HG03159 (cell line): Measurements from ENCODE around the gene MYLK.

Source experiments
- ATAC-seq: cut with Tn5 transposase; IDR thresholded peaks from one replicate; pipeline ENCODE4 v1.9.1; 2021; ENCODE audit warnings: mild to moderate bottlenecking, moderate library complexity; ENCODE audit not compliant: unreplicated experiment

MYLK gene

DNA sequence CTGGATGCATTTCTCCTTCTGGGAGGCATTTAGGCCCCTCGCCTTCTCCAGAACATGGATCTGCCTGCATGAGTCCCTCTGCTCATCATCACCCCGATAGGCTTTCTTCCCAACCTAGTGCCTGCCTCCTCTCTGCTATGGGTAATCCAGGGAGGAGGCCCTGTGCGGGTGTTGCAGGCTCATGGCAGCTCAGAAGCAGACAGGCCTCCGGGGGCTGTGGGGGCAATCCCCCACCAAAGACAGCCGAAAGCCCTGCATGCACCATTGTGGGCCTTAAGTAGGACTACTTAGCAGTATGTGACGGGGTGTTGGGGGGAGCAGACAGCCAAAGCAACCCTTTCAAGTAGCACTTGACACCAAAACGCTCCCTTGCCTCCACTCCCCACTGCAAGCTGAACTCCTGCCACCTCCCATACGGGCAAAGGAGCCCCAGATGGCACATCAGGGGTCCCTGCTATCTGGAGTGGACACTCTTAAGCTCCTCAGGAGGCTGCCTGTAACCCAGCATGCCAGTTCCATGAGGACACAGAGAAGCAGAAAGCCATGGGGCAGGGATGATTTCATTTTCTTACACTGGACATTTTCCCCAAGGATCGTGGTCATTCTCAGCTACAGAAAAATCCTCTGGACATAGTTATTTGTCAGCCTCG lies 200.5 kb downstream of the MYLK start:
- no peak for ATAC-seq

DNA sequence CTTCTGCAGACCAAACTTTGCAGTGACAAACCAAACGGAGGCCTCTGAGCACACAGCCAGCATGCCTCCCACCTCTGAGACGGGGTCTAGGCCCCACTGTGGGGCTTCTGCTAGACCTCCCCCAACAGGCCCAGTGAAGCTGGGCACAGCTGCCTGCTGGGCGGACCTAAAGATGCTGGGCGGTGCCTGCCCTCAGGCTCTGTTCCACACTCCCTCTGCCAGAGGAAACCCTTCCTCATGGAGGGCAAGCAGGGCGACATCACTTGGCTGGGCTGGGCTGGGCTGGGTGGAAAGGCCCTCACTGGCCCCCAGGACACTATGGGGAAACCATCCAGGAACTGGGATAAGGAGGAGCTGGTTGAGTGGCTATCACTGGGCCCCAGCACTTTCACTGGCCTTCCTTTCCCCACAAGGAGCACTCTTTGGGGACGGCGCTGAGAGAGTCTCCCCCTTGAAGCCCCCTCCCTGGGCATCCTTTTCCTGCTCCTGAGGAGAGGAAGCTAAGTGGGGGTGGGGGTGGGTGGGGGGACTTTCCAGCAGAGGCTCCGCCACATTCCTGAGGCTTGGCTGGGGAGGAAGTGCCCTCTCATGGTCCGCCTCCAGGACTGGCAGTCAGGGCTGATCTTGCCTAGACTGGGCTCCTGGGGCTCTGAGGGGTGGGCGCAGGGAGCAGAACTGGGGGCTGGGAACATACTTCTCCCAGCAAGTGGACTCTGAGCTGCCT lies 201.2 kb downstream of the MYLK start:
- ATAC-seq: no peak

DNA sequence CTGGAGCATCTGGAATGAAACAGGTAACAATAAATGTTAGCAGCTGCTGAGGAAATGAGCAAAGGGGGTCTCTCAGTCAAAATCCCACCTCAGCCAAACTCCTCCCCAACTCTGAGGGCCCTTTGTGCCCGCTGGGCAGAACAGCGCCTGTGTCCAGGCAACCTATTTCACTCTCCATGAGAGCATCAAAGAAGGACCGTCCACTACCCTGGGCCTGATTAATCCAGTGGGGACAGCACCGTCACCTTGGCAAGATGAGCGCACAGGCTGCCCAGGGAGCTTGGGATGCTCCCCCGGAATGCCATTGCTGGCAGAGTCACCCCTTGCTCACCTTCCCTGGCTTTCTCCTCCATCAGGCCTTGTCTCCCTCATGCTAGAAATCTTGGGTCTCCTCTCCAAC lies 201.8 kb downstream of the MYLK start:
- ATAC-seq: no peak

DNA sequence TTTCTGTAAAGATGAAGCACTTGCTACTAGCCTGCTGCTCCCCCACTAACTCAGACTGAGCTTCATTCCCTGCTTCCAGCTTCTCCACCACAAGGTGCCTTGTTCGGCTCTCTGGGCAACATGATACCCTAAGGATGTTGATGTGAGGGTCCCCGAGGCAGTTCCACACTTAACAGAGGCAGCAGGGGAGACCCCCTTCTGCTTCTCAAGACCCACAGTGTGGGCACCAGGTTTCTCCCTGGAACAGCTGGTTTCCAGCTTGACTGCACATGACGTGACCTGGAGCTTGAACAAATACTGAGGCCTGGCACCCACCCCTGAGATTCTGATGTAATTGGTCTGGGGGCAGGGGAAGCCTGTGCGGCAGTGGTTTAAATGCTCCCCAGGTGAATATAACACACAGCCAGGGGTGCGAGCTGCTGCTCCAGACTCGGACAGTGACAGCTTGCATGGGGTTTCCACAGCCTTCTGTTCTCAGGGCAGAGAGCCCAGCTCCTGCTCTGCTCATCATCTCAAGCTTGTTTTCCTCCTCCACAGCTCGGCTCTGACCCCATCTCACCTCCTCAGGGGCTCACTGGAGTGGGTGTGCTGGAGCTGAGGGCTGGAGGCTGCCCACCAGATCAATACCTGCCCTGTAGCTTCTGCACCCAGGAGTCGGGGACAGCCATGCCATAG lies 204.3 kb downstream of the MYLK start:
- no peak for ATAC-seq

DNA sequence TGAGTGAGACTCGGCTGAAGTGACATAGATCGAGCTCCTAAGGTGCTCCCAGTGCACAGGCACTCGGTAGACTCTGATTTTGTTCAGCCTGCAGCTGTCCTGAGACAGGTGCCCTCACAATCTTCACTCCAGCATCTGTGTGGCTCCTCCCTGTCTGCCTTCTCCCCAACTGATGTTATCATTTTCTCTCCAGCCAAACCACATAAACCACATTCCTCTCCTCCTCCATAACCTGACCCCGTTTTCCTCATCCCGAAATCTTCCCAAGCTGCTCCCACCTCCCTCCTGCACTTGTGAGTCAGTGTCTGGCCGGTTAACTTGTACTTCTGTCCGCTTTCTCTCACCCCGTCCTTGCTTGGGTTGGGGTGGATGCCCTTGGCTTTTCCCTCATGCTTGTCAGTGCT lies 206.0 kb downstream of the MYLK start:
- ATAC-seq: no peak

DNA sequence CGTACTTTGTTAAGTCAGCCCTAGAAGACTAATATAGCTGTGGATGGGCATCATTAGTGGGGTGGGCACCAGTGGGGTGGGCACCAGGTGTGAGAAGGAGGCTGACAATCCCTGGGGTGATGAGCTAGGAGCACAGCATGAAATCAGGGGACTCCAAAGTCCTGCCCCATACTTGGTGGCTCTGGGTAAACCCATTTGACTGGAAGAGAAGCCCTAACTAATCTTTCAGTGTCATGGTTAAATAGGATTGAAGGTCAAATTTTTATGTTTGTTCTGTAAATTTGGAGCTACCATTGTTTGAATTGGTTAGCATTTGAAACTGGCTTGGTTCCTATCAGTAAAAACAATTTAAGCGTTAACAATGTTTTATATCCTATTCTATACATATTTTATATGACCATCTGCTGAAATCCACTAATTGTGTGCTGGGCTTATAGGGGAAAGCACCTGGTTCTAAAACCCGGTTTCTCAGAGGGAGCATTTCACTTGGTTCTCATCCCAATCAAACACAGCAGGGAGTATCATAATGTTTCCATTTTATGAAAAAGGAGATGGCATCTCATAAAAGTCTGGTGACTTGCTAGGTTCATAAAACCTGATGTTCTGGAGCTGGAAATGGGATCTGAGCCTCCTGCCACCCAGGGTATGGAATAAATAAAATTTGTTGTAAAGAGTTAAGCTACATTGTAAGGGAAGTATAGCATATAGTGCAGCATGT lies 211.5 kb downstream of the MYLK start:
- ATAC-seq: no peak

DNA sequence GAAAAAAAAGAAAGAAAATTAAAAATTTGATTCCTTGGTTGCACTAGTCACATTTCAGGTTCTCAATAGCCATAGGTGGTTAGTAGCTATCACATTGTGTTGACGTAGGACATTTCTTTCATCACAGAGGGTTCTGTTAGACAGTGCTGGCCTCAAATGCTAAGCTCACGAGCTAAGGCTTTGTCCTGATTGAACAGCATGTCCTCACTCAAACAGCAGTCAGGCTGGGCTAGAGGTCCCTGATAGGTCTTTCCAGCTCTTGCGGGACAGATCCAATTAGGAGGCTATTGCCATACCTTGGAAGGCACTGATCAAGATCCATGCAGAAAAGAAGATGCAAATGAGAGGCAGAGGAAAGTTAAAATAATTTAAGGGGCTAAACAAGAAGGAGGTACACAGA lies 213.4 kb downstream of the MYLK start:
- ATAC-seq: no peak

DNA sequence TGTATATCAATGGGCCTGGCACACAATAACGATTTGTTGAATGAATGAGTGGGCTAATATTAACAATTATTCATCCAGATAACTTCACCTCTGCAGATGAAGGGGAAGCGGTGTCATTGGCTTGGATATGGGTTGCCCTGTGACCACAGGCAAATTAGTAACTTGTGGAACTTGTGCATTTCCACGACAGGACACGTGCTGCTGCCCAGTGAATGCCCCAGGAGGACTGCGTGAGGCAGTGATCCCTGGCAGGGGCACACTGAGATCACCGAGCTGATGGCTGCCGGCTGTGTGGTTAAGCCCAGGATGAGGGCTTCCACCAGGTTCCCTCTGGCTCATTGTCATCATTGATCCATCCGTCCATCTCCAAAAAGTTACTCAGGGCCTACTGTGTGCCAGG lies 215.2 kb downstream of the MYLK start:
- ATAC-seq: no peak

DNA sequence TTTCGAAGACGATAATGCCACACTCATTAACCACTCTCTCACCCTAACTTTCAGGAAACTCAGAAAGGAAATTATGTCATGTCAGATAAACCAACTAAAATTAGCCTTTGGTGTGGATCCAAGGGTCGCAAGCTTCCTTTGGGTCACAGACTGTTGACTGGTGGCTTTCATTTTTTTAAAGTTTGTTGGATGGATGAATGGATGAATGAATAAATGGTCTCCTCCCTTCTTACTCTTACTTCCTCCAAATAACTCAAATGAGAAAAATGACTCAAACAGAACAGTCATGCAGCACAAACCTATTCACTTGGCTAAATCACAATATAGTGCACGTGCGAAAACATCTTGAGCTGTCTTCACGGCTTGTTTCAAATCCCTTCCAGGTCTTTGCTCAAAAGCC lies 216.3 kb downstream of the MYLK start:
- no peak for ATAC-seq

DNA sequence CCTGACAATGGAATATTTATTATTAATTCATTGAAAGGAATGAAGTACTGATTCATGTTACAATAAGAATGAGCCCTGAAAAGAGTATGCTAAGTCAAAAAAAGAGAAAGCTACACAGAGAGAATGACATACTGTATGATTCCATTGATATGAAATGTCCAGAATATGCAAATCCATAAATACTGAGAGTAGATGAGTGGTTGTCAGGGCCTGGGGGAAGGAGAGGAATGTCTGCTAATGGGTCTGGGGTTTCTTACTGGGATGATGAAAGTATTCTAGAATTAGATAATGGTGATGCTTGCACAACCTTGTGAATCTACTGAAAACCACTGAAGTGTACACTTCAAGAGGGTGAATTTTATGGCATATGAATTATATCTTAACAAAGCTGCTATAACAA lies 219.4 kb downstream of the MYLK start:
- ATAC-seq: no peak

DNA sequence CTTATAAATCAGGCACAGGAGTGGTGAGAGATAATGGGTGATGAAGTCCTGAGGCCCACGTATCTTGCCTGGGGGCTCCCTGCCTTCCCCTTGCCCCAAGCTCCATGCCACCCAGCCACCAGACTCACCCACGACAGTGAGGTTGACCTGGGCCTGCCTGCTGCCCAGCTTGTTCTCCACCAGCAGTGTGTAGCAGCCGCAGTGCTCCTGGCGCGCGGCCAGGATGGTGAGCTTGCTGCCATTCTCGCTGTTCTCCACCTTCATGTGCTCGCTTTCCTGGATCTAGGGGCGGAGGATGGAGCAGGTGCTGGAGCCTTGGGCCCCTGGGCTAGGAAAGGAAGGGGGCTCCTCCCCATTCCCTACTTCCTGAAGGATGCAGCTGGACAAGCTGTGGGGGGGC lies 220.2 kb downstream of the MYLK start:
- ATAC-seq: no peak

DNA sequence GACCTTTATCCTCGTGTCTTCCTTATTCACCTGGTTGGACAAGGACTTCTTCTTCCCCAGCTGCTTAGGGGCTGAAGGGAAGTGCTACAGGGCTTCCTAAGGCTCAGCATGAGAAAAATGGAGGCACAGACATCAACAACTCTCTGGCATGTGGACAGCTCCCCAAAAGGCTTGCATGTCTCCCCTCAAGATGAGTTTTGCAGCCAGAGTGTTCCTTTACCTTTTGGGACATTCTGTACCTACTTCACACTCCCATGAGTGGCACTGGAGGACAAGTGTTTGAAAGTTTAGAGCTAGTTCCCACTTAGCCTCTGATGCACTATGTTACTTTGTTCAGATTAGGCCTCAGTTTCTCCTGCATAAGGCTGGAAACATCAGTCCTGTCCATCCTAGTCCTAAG lies 222.2 kb downstream of the MYLK start:
- no peak for ATAC-seq

DNA sequence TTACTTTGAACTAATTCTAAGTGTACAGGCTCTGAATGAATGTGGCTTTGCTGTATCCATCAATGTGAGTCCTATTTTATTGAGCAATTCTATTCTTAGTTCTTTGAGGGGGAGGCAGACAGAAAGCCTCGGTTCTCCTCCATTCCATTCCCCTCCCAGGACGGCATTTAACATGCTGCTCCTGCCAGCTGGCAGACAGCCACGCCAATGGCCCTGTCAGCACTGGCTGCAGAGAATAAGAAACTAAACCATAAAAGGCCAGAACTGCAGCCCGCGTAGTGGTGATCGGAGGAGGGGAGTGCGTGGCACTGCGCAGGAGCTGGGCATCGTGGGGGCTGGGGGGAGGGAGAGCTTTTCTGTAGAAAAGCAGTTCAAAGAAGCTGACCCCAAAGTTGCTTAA lies 223.2 kb downstream of the MYLK start:
- no peak for ATAC-seq

DNA sequence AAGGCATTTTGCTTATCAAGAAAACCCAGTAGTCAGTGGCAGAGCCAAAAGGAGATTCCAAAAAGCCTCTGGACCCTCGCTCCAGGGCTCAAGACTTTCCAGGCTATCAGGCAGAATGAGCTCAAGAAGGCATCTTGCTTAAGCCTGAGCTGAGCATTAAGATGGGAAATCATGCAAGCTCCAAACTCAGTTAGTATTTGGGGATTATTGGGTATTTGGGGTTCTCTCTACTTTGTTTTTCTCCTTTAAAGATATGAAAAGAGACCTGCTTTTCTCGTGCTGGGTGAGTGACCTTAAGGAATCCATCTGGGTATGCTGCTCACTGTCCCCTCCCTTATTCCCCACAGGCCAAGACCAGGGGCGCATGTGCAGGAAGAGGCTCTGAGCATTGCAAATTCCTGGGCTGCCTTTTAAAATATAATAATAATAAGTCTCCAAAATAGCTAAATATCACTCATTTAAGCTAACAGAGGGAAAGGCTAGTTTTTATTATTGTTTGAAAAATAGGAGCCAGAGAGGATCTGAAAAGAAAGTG lies 223.9 kb downstream of the MYLK start:
- no peak for ATAC-seq

DNA sequence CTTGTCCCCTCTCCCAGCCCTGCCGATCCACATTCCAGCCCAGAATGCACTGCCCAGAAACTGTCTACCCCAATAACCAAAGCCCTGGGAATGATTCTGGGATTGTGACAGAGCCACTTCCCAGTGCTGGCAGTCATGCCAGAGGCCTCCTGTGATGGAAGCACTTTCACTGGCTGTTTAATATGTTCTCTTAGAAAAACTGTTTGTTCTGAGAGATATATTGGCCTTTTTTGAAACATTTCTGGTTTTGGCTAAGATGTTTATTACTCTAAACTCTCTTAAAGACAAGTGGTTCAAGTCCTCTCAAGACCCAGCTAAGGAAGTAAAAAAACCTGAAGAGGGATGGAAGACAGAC lies 225.3 kb downstream of the MYLK start:
- ATAC-seq: no peak

DNA sequence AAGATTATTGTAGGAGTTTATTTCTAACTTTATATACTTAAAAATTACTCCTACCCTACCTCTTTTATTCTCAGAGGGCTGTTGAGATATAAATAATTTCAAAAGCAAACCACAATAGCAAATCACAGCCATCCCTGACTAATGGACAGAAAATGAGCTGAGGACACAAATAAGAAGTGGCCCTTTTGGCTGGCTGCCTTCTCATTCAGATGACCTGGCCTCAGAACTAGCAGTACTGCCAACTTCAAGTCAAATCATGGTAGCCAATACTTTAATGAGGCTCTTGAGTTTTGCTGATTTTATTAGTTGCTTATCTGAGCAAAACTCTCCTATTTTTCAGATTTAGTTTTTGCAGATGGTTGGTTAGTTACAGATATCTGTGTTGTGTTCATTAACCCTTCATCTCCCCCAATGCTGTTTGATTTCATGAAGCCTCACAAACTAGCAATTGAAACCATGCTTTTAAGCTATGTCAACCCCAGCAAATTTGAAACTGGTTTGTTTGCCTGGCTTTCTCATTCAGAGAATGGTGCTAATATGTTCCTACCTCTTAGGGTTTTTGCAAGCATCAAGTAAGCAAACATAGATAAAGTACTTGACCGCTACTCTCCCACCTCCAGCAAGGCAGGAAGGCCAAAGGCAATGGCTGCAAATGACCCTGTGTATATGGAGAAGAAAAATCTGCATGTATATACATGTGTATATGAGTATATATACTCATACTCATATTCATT lies 225.8 kb downstream of the MYLK start:
- no peak for ATAC-seq

DNA sequence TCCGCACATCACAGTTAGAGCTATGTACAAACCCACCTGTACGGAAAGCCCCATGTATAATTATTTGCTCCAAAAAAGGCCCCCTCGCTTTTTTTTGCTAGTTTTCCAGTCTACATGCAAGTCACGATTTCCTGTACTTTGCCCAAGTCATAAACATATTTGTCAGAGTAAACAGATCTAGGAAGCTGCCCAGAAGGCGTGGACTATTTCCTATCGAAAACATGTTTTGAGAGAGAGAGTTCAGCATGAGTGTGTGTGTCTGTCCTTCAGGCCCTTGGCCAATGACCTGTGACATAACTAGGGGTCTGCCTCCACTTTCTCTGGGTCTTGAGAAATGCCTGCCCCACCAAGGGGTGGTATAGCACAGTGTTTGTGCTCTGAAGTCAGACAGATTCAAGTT lies 226.6 kb downstream of the MYLK start:
- no peak for ATAC-seq

DNA sequence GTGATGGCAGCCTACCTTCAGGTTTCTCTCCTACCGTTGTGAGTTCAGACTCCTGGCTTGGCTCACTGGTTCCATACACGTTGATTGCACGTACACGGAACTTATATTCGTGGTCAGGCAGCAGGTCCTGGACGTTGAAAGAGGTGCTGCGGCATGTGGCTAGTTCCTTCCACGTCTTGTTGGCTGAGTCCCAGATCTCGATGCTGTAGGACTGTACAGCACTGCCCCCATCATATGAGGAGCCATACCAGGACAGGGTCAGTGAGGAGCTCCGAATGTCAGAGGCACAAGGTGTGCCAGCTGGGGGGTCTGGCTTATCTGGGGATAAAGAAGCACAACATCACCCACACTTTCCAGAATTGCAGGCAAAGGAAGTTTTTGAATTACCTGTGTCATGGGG lies 227.0 kb downstream of the MYLK start:
- ATAC-seq: no peak

DNA sequence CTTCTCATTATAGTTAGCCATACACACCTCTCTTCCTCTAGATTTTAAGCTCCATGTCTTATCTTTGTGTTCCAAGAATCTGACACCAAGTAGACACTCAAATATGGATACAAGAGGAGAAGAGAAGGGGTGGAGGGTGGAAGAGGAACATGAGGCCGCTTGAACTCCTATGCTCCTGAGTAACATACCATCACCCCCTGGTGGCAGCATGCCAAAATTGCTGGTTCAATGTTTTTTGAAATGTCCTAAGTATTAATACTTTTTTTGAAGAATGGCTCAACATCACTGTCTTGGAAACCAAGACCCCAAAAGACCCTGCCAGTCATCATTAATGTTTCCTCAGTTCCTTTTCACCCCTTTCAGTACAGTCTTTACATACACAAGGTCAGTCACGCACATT lies 227.4 kb downstream of the MYLK start:
- no peak for ATAC-seq

DNA sequence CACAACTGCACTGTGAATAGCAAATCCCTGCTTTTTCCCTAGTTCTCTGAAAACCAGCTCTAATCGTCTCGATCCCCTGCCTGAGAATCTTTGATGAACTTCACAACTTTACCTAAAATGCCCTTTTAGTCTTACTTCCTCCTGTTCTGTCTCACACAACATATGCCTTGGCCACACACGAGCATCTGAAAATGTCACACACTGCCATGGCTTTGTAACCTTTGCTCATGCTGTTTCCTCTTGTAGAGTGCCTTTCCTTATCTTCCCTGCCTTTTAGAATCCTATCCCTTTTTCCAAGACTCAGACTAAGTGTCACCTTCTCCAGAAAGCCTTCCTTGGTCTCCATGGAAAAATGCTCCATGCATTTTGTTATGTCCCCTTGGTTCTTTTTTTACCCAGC lies 227.9 kb downstream of the MYLK start:
- no peak for ATAC-seq

DNA sequence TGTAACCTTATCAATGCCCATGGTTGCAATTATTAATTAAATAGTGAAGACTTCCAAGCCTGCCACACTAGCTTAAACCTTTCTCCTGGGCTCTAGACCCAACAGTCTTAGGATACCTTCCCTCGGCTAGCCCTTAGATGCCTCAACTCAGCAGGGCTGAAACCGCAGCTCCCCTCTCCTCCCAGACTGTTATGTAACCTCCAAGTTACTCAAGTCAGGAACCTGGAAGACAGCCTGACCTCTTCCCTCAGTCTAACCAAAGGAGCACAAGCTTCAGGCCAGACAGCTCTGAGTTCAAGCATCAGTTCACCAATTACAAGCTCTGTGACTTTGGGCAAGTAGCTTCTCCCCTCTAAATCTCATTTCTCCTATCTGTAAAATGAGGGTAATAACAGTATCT lies 228.7 kb downstream of the MYLK start:
- ATAC-seq: no peak
